Ectodermal cell (in vitro differentiated cells): ENCODE measurements around the gene CPD.
"Not testable (repeated sequence)": the region's sequence is repeated elsewhere in the genome, so short reads cannot be mapped to it uniquely, and the experiment has no call there.

Experiments
- H3K27ac ChIP-seq: 2 replicates; pipeline ENCODE4 v1.7.0; 2013; ENCODE audit warnings: mild to moderate bottlenecking, low read depth, low read length; ENCODE audit not compliant: insufficient read depth, poor library complexity, severe bottlenecking
- H3K27me3 ChIP-seq: 2 replicates; pipeline ENCODE4 v1.7.0; 2013; ENCODE audit warnings: mild to moderate bottlenecking, low read length; ENCODE audit not compliant: insufficient read depth, control insufficient read depth, poor library complexity, severe bottlenecking
- H3K36me3 ChIP-seq: one replicate; pipeline ENCODE4 v1.7.0; 2013; ENCODE audit warnings: low read length; ENCODE audit not compliant: control insufficient read depth, insufficient read depth
- H3K4me1 ChIP-seq: one replicate; pipeline ENCODE4 v1.7.0; 2013; ENCODE audit warnings: low read length; ENCODE audit not compliant: control insufficient read depth, insufficient read depth
- H3K4me3 ChIP-seq: 2 replicates; pipeline ENCODE4 v1.7.0; 2013; ENCODE audit warnings: low read depth, low read length, control low read depth; ENCODE audit not compliant: insufficient read depth
- H3K9me3 ChIP-seq: 2 replicates; pipeline ENCODE4 v1.7.0; 2013; ENCODE audit warnings: mild to moderate bottlenecking, low read length, moderate library complexity; ENCODE audit not compliant: control insufficient read depth
- WGBS, 2 experiments: methylation state at CpG; one replicate each; pipeline ENCODE4 v1.1.7; 2013; ENCODE audit warnings: missing lambda C conversion rate in 2 of 2; 5-methylcytosine and 5-hydroxymethylcytosine counted together

Gene CPD

GRCh38 chr17:30343244-30343643 lies 35.5 kb upstream of the CPD start:
- not testable (repeated sequence) for H3K4me3 ChIP-seq, H3K36me3 ChIP-seq, H3K27me3 ChIP-seq, H3K4me1 ChIP-seq, H3K9me3 ChIP-seq, H3K27ac ChIP-seq
- WGBS, 2 experiments, result 87 to 91% methylated on average over 3 of the region's 3 CpGs

DNA sequence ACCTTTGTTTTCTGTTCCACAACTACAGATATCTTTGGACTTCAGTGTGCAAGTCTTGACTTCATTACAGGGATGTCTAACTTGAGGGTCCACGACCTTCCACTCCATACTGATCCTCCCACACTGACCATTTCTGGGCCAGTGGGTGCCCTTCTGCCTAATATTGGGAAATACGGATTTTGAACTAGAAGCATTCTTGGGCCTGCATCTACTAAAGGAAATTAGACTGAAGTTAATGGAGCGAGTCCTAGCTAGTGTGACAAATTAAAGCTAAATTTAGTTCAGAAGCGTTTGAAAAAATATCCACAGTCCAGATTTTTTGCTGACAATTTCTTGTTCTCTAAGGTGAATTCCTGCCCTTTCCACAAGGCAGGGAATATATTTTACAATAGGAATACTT lies 34.9 kb upstream of the CPD start:
- Histone ChIP-seq H3K27me3 (no peaks in the 10 kb centered on the region), H3K36me3 (no peaks in the 10 kb centered on the region), H3K4me1 (peaks cover 5% of the 10 kb centered on the region), H3K9me3 (no peaks in the 10 kb centered on the region), H3K27ac (no peak overlapping the region), H3K4me3 (no peak overlapping the region)
- WGBS, 2 experiments, result 90% methylated on average over 4 of the region's 4 CpGs

GRCh38 chr17:30344283-30345088 lies 34.2 kb upstream of the CPD start:
- Histone ChIP-seq H3K36me3 (no peaks in the 10 kb centered on the region), H3K27me3 (no peaks in the 10 kb centered on the region), H3K9me3 (no peaks in the 10 kb centered on the region), H3K4me1 (peaks cover 5% of the 10 kb centered on the region), H3K4me3 (no peak overlapping the region), H3K27ac (no peak overlapping the region)
- 86% methylated on average over 9 of the region's 9 CpGs for WGBS, 2 experiments

DNA sequence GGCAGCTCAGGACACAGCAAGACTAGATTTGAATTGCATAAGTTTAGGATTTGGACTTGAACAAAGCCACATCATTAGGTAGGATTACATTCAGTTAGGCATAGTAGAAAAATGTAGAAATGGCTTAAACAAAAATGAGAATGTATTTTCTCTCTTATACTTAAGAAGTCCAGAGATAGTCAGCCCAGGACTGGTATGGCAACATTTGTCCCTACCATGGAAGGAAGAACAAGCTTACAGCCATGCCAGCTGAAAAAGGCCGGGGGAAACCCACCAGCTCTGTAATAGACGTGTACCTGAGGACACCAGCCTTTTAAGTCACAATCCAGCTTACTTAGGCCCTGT lies 33.7 kb upstream of the CPD start:
- Histone ChIP-seq H3K9me3 (no peaks in the 10 kb centered on the region), H3K4me3 (no peak overlapping the region), H3K27ac (no peak overlapping the region), H3K27me3 (no peaks in the 10 kb centered on the region), H3K4me1 (peaks cover 4% of the 10 kb centered on the region), H3K36me3 (no peaks in the 10 kb centered on the region)
- 92% methylated on average over 2 of the region's 2 CpGs for WGBS, 2 experiments

GRCh38 chr17:30345527-30346075 lies 33.1 kb upstream of the CPD start:
- H3K36me3 ChIP-seq, result no peaks in the 10 kb centered on the region
- H3K4me3 ChIP-seq, result no peak overlapping the region
- 90 to 91% methylated on average over 4 of the region's 4 CpGs for WGBS, 2 experiments
- no peaks in the 10 kb centered on the region for H3K27me3 ChIP-seq
- no peaks in the 10 kb centered on the region for H3K4me1 ChIP-seq
- H3K9me3 ChIP-seq, result no peaks in the 10 kb centered on the region
- H3K27ac ChIP-seq, result no peak overlapping the region

DNA sequence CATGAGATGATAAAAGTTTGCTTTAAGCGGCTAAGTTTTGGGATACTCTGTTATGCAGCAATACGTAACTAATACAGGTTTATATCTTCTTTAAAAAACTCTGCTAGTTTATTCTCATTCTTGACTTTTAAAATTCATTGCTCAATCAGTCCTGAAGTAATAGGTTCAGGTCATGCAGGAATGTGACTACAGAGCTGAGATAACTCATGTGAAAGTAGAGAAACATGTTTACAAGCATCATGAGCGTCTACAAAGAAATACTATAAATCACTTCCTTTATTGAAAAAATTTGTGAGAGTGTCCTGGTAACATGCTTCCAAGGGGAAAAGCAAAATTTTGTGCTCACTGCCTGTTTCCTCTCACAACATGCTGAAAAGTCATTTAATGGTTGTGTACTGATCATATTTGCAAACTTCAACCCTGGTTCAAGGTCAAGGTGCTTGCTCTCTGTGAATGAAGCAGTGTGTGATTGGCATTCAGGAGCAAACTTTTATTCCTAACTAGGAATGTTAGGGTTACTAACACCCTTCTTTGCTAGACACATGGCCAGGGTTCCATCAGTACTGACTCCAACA lies 32.4 kb upstream of the CPD start:
- WGBS, 2 experiments, result 91 to 97% methylated on average over 3 of the region's 3 CpGs

GRCh38 chr17:30347488-30347887 lies 31.2 kb upstream of the CPD start:
- WGBS, 2 experiments, result 86 to 89% methylated on average over 4 of the region's 4 CpGs
- Histone ChIP-seq H3K9me3 (no peaks in the 10 kb centered on the region), H3K27ac (no peak overlapping the region), H3K27me3 (no peaks in the 10 kb centered on the region), H3K36me3 (no peaks in the 10 kb centered on the region), H3K4me3 (no peak overlapping the region), H3K4me1 (no peaks in the 10 kb centered on the region)

More for the DNA sequence above, 32.4 kb upstream of the CPD start:
- no peaks in the 10 kb centered on the region for H3K4me1 ChIP-seq
- H3K9me3 ChIP-seq, result no peaks in the 10 kb centered on the region
- no peaks in the 10 kb centered on the region for H3K36me3 ChIP-seq
- H3K4me3 ChIP-seq, result no peak overlapping the region
- H3K27ac ChIP-seq, result no peak overlapping the region
- H3K27me3 ChIP-seq, result no peaks in the 10 kb centered on the region

GRCh38 chr17:30349252-30349651 lies 29.5 kb upstream of the CPD start:
- WGBS, 2 experiments, result 94 to 98% methylated on average over 1 of the region's 1 CpG
- Histone ChIP-seq H3K9me3 (no peaks in the 10 kb centered on the region), H3K36me3 (no peaks in the 10 kb centered on the region), H3K4me1 (no peaks in the 10 kb centered on the region), H3K27ac (no peak overlapping the region), H3K4me3 (no peak overlapping the region), H3K27me3 (no peaks in the 10 kb centered on the region)

DNA sequence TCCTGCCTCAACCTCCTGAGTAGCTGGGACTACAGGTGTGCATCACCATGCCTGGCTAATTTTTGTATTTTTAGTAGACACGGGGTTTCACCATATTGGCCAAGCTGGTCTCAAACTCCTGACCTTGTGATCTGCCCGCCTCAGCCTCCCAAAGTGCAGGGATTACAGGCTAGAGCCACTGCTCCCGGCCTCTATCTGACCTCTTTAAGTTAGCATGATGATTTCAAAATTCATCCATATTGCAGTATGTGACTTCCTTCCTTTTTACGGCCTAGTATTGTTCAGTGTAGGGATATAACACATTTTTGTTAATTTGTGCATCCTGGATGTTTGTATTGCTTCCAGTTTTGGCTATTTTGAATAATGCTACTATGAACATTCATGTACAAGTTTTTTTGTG lies 27.5 kb upstream of the CPD start:
- not testable (repeated sequence) for H3K27ac ChIP-seq, H3K27me3 ChIP-seq, H3K36me3 ChIP-seq, H3K4me1 ChIP-seq, H3K9me3 ChIP-seq, H3K4me3 ChIP-seq
- 90 to 98% methylated on average over 3 to 4 of the region's 4 CpGs for WGBS, 2 experiments

DNA sequence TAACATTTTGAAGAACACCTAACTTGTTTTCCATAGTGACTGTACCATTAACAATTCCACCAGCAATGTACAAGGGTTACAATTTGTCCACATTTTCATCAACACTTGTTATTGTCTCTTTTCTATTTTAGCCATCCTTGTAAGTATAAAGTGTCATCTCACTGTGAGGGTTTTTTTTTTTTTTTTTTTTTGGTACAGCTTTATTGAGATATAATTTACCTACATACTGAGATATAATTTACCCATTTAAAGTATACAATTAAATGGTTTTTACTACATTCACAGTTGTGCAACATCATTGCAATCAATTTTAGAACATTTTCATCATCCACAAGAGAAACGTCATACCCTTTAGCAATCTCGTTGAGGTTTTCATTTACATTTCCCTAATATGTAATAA lies 27.0 kb upstream of the CPD start:
- Histone ChIP-seq H3K4me3 (no peak overlapping the region), H3K27me3 (no peaks in the 10 kb centered on the region), H3K36me3 (no peaks in the 10 kb centered on the region), H3K4me1 (no peaks in the 10 kb centered on the region), H3K27ac (no peak overlapping the region), H3K9me3 (no peaks in the 10 kb centered on the region)
- 92 to 96% methylated on average over 2 of the region's 2 CpGs for WGBS, 2 experiments
